GM19025 (cell line): ENCODE results near the gene FAM110D.

Source experiments
- ATAC-seq: cut with Tn5 transposase; IDR thresholded peaks from one replicate; pipeline ENCODE4 v1.9.1; 2021; ENCODE audit warnings: mild to moderate bottlenecking, low read depth, moderate library complexity; ENCODE audit not compliant: unreplicated experiment

The FAM110D gene

GRCh38 chr1:26127235-26128163, 31.4 kb upstream of the FAM110D start:
- ATAC-seq: no peak

- ATAC-seq: no peak
Measured at GRCh38 chr1:26129778-26130177, 29.1 kb upstream of the FAM110D start.

GRCh38 chr1:26130695-26131094, 28.2 kb upstream of the FAM110D start:
- ATAC-seq: no peak

- ATAC-seq: no peak
Measured at GRCh38 chr1:26132128-26132833, 26.6 kb upstream of the FAM110D start.

DNA sequence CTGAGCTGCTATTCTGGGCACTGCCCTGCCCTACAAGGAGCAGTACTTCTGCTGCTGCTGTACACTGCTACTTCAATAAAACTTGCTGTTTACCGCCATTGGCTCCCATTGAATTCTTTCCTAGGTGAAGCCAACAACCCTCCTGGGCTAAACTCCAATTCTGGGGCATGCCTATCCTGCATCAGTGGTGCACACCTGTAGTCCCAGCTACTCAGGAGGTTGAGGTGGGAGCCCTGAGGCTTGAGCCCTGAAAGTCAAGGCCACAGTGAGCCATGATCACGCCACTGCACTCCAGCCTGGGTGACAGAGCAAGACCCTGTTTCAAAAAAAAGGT, 26.1 kb upstream of the FAM110D start:
- ATAC-seq: no peak

- ATAC-seq: no peak
Measured at GRCh38 chr1:26134466-26134865, 24.4 kb upstream of the FAM110D start.

GRCh38 chr1:26138974-26139558, 19.8 kb upstream of the FAM110D start:
- no peak for ATAC-seq

GRCh38 chr1:26142159-26142558, 16.7 kb upstream of the FAM110D start:
- ATAC-seq: no peak

DNA sequence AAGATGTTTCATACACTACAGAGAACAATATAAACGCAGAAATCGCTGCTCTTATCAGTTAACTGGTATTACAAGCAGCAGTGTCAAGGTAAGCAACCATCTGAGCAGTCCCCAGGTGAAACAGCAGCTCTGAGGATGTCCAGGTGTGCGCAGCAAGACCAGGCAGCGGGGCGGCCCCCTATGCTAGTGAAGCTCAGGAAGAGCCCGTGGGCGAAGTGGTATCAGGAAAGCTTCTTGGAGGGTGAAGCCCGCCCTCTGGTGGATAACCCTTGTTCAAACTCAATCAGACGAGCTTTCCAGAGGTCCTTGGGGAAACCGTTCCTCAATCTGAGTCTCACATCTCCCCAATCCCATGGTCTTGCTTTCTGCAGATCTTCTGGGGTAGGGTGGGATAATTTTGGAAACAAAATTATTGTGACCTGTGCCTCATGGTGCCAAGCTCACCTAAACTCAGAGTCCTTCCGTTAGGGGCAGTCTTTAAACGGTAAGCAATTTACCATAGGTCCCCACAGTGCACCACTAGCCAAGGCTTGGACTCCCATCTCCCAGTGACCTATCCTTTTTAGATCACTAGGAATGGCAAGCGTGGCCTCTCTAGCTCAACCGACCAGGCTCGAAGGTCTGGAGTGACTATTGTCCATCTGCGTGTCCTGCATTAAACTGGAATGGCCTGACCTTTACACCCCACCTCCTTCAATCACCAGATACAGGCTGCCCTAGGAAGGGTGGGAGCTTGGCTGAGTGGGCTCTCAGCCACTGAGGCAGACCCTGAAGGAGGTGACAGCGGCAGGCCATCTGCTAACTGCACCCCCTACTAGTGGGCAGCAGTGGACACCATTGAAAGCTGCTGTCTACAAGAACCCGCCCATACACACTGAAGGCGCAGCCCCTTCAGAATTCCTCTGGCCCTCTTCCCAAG, 13.6 kb upstream of the FAM110D start:
- no peak for ATAC-seq

- no peak for ATAC-seq
Measured at GRCh38 chr1:26145960-26146294, 13.0 kb upstream of the FAM110D start.

GRCh38 chr1:26148887-26149286, 10.0 kb upstream of the FAM110D start:
- no peak for ATAC-seq

GRCh38 chr1:26153966-26154532, 4.8 kb upstream of the FAM110D start:
- ATAC-seq: no peak

GRCh38 chr1:26154750-26155149, 4.1 kb upstream of the FAM110D start:
- ATAC-seq: no peak

DNA sequence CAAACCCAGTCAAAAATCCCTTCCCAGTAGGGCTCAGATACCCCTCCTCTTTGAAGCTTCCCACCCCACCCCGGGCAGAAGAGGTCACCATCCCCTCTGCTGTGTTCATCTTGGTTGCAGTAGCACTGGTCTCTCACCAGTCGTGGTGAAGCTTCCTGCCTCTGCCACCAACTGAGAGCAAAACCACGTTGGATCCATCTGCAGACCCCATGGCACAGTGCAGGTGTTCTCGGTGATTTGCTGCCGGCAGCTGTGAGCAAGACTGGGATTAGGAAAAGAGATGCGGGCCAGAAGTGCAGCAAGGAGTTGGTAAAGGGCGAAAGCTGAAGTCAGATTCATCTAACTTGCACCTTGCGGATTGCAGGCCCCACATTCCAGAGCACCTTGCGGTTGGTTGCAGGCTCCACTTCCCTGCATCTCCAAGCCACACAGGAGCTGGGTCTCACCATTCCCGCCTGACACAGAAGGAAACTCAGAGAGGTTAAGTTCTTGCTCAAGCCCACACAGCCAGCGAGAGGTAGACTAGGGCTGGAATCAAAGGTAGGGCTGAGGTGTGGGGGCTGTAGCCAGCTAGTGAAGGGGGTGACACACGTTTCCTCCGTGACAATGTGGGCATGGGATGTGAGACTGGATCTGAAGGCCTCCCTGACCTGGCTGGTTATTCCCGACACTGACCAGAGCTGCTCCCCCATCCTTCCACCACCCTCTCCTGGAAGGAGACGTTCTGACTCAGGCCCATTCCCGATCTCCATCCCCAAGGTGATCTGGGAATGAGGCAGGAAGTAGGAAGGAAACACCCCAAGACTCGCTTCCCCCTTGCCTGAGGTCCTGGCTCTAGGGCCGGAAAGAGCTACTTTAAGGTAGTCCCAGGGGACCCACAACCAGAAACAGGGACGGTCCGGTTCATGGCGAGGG, 3.3 kb upstream of the FAM110D start:
- ATAC-seq: no peak

- ATAC-seq: no peak
Measured at GRCh38 chr1:26156285-26157038, 2.4 kb upstream of the FAM110D start.

DNA sequence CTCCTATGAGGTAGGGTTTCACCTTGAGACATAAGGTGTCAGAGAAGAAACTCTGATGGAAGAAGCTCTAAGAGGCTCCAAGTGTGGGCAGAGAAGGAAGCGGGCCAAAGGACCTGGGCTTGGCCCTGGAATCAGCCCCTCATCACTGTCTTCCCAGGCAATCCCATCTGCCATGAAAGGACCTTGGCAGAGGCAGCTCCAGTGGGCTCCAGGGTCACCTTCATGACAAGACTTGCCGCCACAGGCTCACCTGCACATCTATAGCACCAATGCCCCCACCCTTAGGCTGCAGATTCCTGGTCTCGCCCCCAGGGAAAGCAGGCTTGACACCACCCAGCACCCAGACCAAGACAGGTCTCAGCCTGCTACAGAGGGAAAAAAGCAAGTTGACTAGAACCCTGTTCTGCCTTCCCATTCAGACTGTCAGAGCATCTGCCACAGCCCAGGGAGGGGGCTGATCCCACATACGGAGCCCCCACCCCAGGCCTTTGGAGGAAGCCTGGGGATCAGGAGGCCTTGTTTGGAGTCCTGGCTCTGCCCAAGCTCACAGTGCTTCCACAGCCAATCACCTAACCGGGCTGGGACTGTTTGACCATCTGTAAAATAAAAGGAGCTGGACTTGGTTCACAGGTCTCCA, 490 bp upstream of the FAM110D start:
- ATAC-seq: no peak

- ATAC-seq: no peak
Measured at GRCh38 chr1:26159743-26160039, 812 bp downstream of the FAM110D start.
